Neutrophil (primary cell): Measurements from ENCODE around the gene SPRR5.

Experiments
- H3K27ac ChIP-seq: fragments of 200-600 bp; sonication (generic); 2 replicates; pipeline ENCODE4 v1.5.1; 2016; ENCODE audit warnings: mild to moderate bottlenecking, moderate library complexity
- H3K27me3 ChIP-seq: fragments of 200-600 bp; sonication (generic); 2 replicates; pipeline ENCODE4 v1.6.0; 2016; ENCODE audit warnings: mild to moderate bottlenecking
- H3K36me3 ChIP-seq: fragments of 200-600 bp; sonication (generic); 2 replicates; pipeline ENCODE4 v1.5.1; 2017
- H3K4me1 ChIP-seq, 2 experiments: fragments of 200-600 bp in 1 of 2; sonication (generic) in 1 of 2; 1 replicate in 1 of 2; 2 replicates in 1 of 2; pipeline versions ENCODE4 v1.5.1 to v1.6.1; 2013 to 2016; ENCODE audit warnings: low read depth in 1 of 2, low read length in 1 of 2, mild to moderate bottlenecking in 1 of 2, moderate library complexity in 1 of 2; ENCODE audit not compliant: control insufficient read depth in 1 of 2, insufficient read depth in 1 of 2
- H3K4me3 ChIP-seq, 2 experiments: fragments of 200-600 bp in 1 of 2; sonication (generic) in 1 of 2; 1 replicate in 1 of 2; 2 replicates in 1 of 2; pipeline ENCODE4 v1.5.1; 2013 to 2016; ENCODE audit warnings: low read depth in 1 of 2, low read length in 1 of 2, mild to moderate bottlenecking in 1 of 2, moderate library complexity in 1 of 2
- H3K9me3 ChIP-seq: fragments of 200-600 bp; sonication (generic); 2 replicates; pipeline ENCODE4 v1.5.1; 2016
- CTCF ChIP-seq: fragments of 200-600 bp; sonication (generic); IDR thresholded peaks from 2 replicates; pipeline ENCODE4 v1.5.1; 2016; ENCODE audit warnings: antibody characterized with exemption

The SPRR5 gene

DNA sequence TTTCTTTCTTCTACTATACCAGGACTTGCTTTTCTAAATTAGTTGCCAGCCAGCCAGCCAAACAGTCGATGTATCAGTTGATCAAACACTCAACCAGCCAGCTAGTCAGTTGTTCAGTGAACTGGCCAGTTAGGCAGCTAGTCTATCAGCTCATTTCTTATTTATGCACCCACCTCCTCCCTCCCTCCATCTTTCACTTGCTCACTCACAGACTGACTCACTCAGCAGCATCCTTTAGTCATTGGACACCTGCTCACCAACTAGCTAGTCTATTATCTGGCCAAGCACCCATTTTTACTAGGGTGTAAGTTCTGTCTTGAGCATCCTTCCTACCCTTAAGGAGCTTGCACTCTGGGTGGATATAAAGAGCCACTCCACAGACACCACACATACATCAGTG lies 17.5 kb downstream of the SPRR5 start:
- no peak for TF ChIP-seq CTCF
- Histone ChIP-seq H3K4me3 (no peak overlapping the region), H3K27me3 (peaks cover 24% of the 10 kb centered on the region), H3K9me3 (no peaks in the 10 kb centered on the region), H3K27ac (no peak overlapping the region), H3K36me3 (no peaks in the 10 kb centered on the region), H3K4me1 (no peaks in the 10 kb centered on the region)

- TF ChIP-seq CTCF = no peak
- Histone ChIP-seq H3K27me3 (peaks cover 21% of the 10 kb centered on the region), H3K27ac (no peak overlapping the region), H3K9me3 (no peaks in the 10 kb centered on the region), H3K4me1 (no peaks in the 10 kb centered on the region), H3K36me3 (no peaks in the 10 kb centered on the region), H3K4me3 (no peak overlapping the region)
Measured at GRCh38 chr1:152965853-152966252, 18.8 kb downstream of the SPRR5 start.

DNA sequence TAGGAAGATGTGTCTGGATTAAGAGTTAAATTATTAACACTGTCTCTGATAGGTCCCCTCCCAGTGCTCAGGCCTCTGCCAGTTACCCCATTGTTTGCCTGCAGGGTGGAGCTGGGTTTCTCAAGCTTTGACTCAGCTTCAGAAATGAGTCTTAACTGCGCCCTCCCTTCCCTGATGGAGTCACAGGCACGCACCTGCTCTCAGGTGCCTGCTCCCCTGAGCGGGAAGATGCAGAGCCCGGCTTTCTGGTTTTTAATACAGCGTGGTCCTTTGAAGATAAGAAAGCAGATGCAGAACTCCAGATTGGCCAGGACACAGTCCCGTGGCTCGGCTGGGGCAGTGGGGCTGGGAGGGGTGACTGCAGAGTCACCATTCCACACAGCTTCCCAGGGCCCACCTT lies 20.2 kb downstream of the SPRR5 start:
- H3K4me3 ChIP-seq = no peak overlapping the region
- H3K4me1 ChIP-seq = no peaks in the 10 kb centered on the region
- no peaks in the 10 kb centered on the region for H3K9me3 ChIP-seq
- no peaks in the 10 kb centered on the region for H3K36me3 ChIP-seq
- no peak overlapping the region for H3K27ac ChIP-seq
- peaks cover 21% of the 10 kb centered on the region for H3K27me3 ChIP-seq
- TF ChIP-seq CTCF = no peak

DNA sequence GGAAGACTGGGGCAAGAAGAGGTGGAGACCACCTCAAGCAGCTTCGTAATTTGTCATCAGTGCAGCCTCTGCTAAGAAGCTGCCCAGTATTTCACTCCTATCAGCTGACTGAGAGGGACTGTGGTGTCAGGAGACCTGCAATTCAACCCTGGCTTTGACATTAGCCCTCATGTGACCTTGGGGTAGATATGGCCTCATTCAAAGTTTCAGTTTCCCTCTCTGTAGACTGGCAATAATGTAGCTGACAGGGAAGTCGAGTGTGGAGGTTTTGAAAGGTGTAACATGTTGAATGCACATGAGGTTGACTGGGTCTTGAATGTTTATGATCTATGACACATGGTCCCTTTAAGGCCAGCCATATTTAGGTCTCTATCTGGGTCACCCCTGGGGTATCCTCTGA lies 21.2 kb downstream of the SPRR5 start:
- H3K27ac ChIP-seq = no peak overlapping the region
- TF ChIP-seq CTCF = no peak
- H3K4me3 ChIP-seq = no peak overlapping the region
- no peaks in the 10 kb centered on the region for H3K36me3 ChIP-seq
- H3K9me3 ChIP-seq = no peaks in the 10 kb centered on the region
- H3K27me3 ChIP-seq = peaks cover 21% of the 10 kb centered on the region
- no peaks in the 10 kb centered on the region for H3K4me1 ChIP-seq

DNA sequence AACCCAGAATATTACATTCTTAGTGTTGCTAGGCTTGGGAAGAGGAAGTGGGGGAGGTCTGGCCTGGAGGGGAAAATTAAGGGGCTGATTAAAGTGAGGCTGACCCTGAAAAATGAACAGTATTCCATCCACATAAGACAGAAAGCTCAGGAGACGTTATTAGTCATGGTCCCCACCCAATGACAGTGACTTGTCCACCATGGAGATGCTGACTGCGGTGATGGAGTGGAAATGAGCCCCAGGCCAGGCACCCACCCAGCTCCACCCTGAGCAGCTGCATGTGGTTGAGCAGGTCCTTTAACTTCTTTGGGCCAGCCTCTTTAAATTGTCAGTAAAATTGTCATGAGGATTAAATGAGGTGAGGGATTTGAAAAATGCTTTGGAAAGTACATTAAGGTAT lies 22.0 kb downstream of the SPRR5 start:
- H3K4me1 ChIP-seq = no peaks in the 10 kb centered on the region
- no peak for TF ChIP-seq CTCF
- no peaks in the 10 kb centered on the region for H3K9me3 ChIP-seq
- no peak overlapping the region for H3K4me3 ChIP-seq
- H3K36me3 ChIP-seq = no peaks in the 10 kb centered on the region
- H3K27me3 ChIP-seq = peaks cover 21% of the 10 kb centered on the region
- H3K27ac ChIP-seq = no peak overlapping the region

DNA sequence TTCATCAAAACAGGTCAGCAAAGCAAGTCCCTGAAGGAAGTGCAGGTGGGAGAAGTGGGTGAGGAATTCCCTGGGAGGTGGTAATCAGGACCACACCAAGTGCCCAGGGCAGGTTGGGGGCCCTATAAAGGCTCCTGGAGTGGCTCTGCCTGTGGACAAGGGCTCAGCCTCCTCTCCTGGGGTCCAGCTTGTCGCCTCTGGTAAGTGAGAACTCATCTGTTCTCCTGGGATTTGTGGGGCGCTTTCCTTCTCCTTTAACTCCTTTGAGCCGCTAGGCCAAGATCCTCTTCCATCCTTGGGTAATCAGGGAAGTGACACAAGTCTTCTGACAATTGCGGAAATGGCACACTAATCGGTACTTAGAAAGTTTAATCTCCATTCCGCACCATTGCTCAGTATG lies 23.5 kb downstream of the SPRR5 start, which contains the start of gene SPRR4:
TSS of gene SPRR4 (plus strand) at position 154 of the 400 bp plus-strand sequence. CDS start 1,243 bp downstream, outside the sequence.
- no peak for TF ChIP-seq CTCF
- Histone ChIP-seq H3K27ac (no peak within 1 kb of the TSS), H3K27me3 (peaks cover 23% of the 10 kb centered on the region), H3K4me1 (no peaks in the 10 kb centered on the region), H3K4me3 (no peak within 1 kb of the TSS), H3K36me3 (no peaks in the 10 kb centered on the region), H3K9me3 (no peaks in the 10 kb centered on the region)
